Hematopoietic multipotent progenitor cell treated with erythropoietin and hydrocortisone succinate and interleukin-3 and kit ligand, for 6 days (in vitro differentiated cells): ENCODE data around the gene RAB36.

Experiments
- DNase-seq: peaks from one replicate; pipeline ENCODE4 v3.0.0-alpha.2; 2015

RAB36 gene

GRCh38 chr22:23212061-23213021 lies 67.1 kb downstream of the RAB36 start:
- DNase-seq: peak; percentile 20

GRCh38 chr22:23213022-23213555 lies 67.8 kb downstream of the RAB36 start:
- no peak for DNase-seq

GRCh38 chr22:23213581-23214334 lies 68.5 kb downstream of the RAB36 start:
- DNase-seq: peak; percentile 68
